OCI-LY7 (cell line): Measurements from ENCODE around the gene ELOVL6. TPM values are rescaled to one million over a fixed set of nuclear protein-coding genes. Genes with fewer than 3 reads are reported as not detected.

Experiments
- BruUV-seq: library from RNA; stranded (reverse); fragments of 400-500 nt; replicated peaks from 2 replicates; lab custom pipeline; 2021; lab: Mats Ljungman, UMichigan
- CTCF ChIA-PET: fragments of 300-600 bp; sonication (Branson Sonifier 250); formaldehyde crosslinking; loops from one replicate; lab custom pipeline; 2022; ENCODE audit warnings: antibody characterized with exemption; ENCODE audit not compliant: unreplicated experiment; lab: Charles Lee
- POLR2A ChIA-PET: fragments of 300-600 bp; sonication (Branson Sonifier 250); formaldehyde crosslinking; loops from one replicate; lab custom pipeline; 2022; ENCODE audit warnings: antibody characterized with exemption; lab: Charles Lee
- DNase-seq: peaks from one replicate; pipeline ENCODE4 v3.0.0-alpha.2; 2015; ENCODE audit warnings: low spot score
- H2AFZ ChIP-seq: fragments of 200-600 bp; sonication (generic), shearing (Covaris generic); 2 replicates; pipeline ENCODE4 v1.6.1; 2014; ENCODE audit warnings: mild to moderate bottlenecking, antibody characterized with exemption, low read length, moderate library complexity
- H3K27ac ChIP-seq: fragments of 200-600 bp; sonication (generic); 2 replicates; pipeline ENCODE4 v1.5.1; 2014; ENCODE audit warnings: mixed run types, low read depth, mild to moderate bottlenecking, moderate library complexity, low read length, inconsistent platforms; ENCODE audit not compliant: poor library complexity, severe bottlenecking
- H3K36me3 ChIP-seq: fragments of 200-600 bp; sonication (generic); 2 replicates; pipeline ENCODE4 v1.6.1; 2014; ENCODE audit warnings: mild to moderate bottlenecking, antibody characterized with exemption, low read length, moderate library complexity, mixed read lengths; ENCODE audit not compliant: insufficient read depth
- H3K4me1 ChIP-seq: fragments of 200-600 bp; sonication (generic); 2 replicates; pipeline ENCODE4 v1.5.1; 2014; ENCODE audit warnings: mild to moderate bottlenecking, low read length; ENCODE audit not compliant: insufficient read depth, poor library complexity, severe bottlenecking
- H3K4me2 ChIP-seq: fragments of 200-600 bp; sonication (generic); 2 replicates; pipeline ENCODE4 v1.6.1; 2014; ENCODE audit warnings: mild to moderate bottlenecking, low read length
- H3K4me3 ChIP-seq: fragments of 200-600 bp; sonication (generic); 2 replicates; pipeline ENCODE4 v1.5.1; 2014; ENCODE audit warnings: mild to moderate bottlenecking, low read depth, low read length; ENCODE audit not compliant: poor library complexity, severe bottlenecking
- H3K79me2 ChIP-seq: fragments of 200-600 bp; sonication (generic); 2 replicates; pipeline ENCODE4 v1.6.1; 2016; ENCODE audit warnings: low read depth, mild to moderate bottlenecking, low read length, moderate library complexity, mixed read lengths; ENCODE audit not compliant: insufficient read depth
- H3K9me2 ChIP-seq: fragments of 200-600 bp; sonication (generic); 2 replicates; pipeline ENCODE4 v1.6.1; 2016; ENCODE audit warnings: mild to moderate bottlenecking, low read length, mixed read lengths; ENCODE audit not compliant: insufficient read depth
- H3K9me3 ChIP-seq: fragments of 200-600 bp; sonication (generic); 2 replicates; pipeline ENCODE4 v1.6.1; 2014; ENCODE audit warnings: mild to moderate bottlenecking, mixed run types, low read length, mixed read lengths
- H4K20me1 ChIP-seq: fragments of 200-600 bp; sonication (generic); 2 replicates; pipeline ENCODE4 v1.6.1; 2014; ENCODE audit warnings: mild to moderate bottlenecking, antibody characterized with exemption, low read length, moderate library complexity, mixed read lengths; ENCODE audit not compliant: insufficient read depth
- EZH2phosphoT487 ChIP-seq: fragments of 200-600 bp; sonication (generic); IDR thresholded peaks from 2 replicates; pipeline ENCODE4 v1.6.1; 2018; ENCODE audit warnings: low read depth, borderline replicate concordance, mild to moderate bottlenecking, mixed run types, antibody characterized with exemption, low read length, moderate library complexity, mixed read lengths
- intact Hi-C: fragments of 100-400 bp; cut with micrococcal nuclease; formaldehyde crosslinking; loops from one replicate; pipeline ENCODE4 v1.10.0; 2022; ENCODE audit not compliant: unreplicated experiment
- total RNA-seq, 2 experiments: library from RNA; depleted of rRNA in 1 of 2; stranded (reverse); fragments of >200 nt in 1 of 2; shearing (Covaris generic) in 1 of 2; gene quantifications; 2 replicates each; pipeline ENCODE4 v1.2.3, GENCODE V29; 2014 to 2022
- TF ChIP-seq, protein P1 (sequence below): fragments of 200-600 bp; sonication (generic); conservative IDR thresholded peaks from 2 replicates; pipeline ENCODE4 v1.5.1; 2014; ENCODE audit warnings: mild to moderate bottlenecking, antibody characterized with exemption, low read length, moderate library complexity, mixed read lengths

Gene ELOVL6
- total RNA-seq, 2 experiments from 2014 or later: 14.5 to 45.5 TPM

DNA sequence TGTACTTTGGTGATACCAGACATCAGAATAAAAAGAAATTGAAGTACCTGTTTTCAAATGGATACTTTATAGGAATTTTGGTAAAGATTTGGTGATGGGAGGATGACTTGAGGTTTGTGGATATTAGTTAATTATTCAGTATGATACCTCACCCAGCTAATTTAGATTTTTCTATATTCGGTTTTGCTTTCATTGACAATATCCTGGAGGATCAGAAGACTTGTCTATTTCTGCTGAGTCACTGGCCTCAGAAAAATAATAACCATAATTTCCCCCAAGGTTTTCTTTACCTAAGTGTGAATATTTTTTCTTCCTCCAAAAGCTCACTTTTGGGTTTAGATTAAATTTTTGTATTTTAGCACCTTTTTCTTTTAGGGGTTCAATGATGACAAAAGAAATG, 185.5 kb downstream of the ELOVL6 start:
- H3K4me2 ChIP-seq: no peak overlapping the region
- BruUV-seq: no TSS peak
- H3K4me3 ChIP-seq: no peak overlapping the region
- no peaks in the 10 kb centered on the region for H4K20me1 ChIP-seq
- H3K4me1 ChIP-seq: no peaks in the 10 kb centered on the region
- no peak overlapping the region for H3K27ac ChIP-seq
- ChIA-PET CTCF (no interaction called here), POLR2A (interaction anchor here (0.6 to 1.0 kb wide), 4 partner anchors 14 to 569 kb away, joined by 3 to 4 read pairs (median 4); no protein-coding TSS in a partner anchor)
- H3K9me3 ChIP-seq: 0 out of 2 replicates have a peak, but pooled peaks cover 4% of the 10 kb centered on the region
- H3K9me2 ChIP-seq: 0 out of 2 replicates have a peak, but pooled peaks cover 3% of the 10 kb centered on the region
- no peaks in the 10 kb centered on the region for H3K79me2 ChIP-seq
- intact Hi-C loops: no loop called here
- TF ChIP-seq, protein P1, sequence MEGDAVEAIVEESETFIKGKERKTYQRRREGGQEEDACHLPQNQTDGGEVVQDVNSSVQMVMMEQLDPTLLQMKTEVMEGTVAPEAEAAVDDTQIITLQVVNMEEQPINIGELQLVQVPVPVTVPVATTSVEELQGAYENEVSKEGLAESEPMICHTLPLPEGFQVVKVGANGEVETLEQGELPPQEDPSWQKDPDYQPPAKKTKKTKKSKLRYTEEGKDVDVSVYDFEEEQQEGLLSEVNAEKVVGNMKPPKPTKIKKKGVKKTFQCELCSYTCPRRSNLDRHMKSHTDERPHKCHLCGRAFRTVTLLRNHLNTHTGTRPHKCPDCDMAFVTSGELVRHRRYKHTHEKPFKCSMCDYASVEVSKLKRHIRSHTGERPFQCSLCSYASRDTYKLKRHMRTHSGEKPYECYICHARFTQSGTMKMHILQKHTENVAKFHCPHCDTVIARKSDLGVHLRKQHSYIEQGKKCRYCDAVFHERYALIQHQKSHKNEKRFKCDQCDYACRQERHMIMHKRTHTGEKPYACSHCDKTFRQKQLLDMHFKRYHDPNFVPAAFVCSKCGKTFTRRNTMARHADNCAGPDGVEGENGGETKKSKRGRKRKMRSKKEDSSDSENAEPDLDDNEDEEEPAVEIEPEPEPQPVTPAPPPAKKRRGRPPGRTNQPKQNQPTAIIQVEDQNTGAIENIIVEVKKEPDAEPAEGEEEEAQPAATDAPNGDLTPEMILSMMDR: no peak
- TF ChIP-seq EZH2phosphoT487: no peak
- no peak overlapping the region for H2AFZ ChIP-seq
- no peaks in the 10 kb centered on the region for H3K36me3 ChIP-seq
- no peak for DNase-seq

DNA sequence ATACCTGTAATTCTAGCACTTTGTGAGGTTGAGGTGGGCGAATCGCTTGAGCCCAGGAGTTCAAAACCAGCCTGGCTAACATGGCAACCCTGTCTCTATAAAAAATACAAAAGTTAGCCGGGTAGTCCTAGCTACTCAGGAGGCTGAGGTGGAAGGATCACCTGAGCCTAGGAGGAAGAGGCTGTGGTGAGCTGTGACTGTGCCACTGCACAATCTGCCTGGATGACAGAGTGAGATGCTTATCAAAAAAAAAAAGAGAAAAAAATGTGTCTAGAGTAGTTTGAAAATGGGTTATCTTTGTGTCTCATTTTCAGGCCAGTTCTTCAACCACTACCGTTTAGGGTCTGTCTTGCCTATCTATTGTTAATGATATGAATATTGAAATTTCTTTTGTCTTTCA, 187.6 kb downstream of the ELOVL6 start:
- no peak overlapping the region for H3K27ac ChIP-seq
- H3K4me3 ChIP-seq: no peak overlapping the region
- POLR2A ChIA-PET: interaction anchor here (0.7 to 1.4 kb wide), 3 partner anchors 9 to 498 kb away, joined by 3 read pairs; no protein-coding TSS in a partner anchor
- H3K9me2 ChIP-seq: 0 out of 2 replicates have a peak, but pooled peaks cover 3% of the 10 kb centered on the region
- intact Hi-C loops: no loop called here
- no TSS peak for BruUV-seq
- H3K4me1 ChIP-seq: no peaks in the 10 kb centered on the region
- H4K20me1 ChIP-seq: no peaks in the 10 kb centered on the region
- no peaks in the 10 kb centered on the region for H3K79me2 ChIP-seq
- H3K4me2 ChIP-seq: no peak overlapping the region
- no peak for TF ChIP-seq EZH2phosphoT487
- TF ChIP-seq, protein P1: no peak
- H3K36me3 ChIP-seq: no peaks in the 10 kb centered on the region
- H3K9me3 ChIP-seq: no peaks in the 10 kb centered on the region
- no peak for DNase-seq
- CTCF ChIA-PET: no interaction called here
- H2AFZ ChIP-seq: no peak overlapping the region

- ChIA-PET POLR2A (interaction anchor here (0.9 to 1.2 kb wide), 4 partner anchors 9 to 301 kb away, joined by 3 to 4 read pairs (median 3); no protein-coding TSS in a partner anchor), CTCF (no interaction called here)
- Histone ChIP-seq H3K79me2 (no peaks in the 10 kb centered on the region), H3K4me3 (no peak overlapping the region), H3K4me2 (no peak overlapping the region), H4K20me1 (no peaks in the 10 kb centered on the region), H2AFZ (no peak overlapping the region), H3K9me3 (no peaks in the 10 kb centered on the region), H3K4me1 (no peaks in the 10 kb centered on the region), H3K27ac (no peak overlapping the region), H3K9me2 (0 out of 2 replicates have a peak, but pooled peaks cover 3% of the 10 kb centered on the region), H3K36me3 (no peaks in the 10 kb centered on the region)
- intact Hi-C loops: no loop called here
- TF ChIP-seq, protein P1: no peak
- TF ChIP-seq EZH2phosphoT487: no peak
- no TSS peak for BruUV-seq
- DNase-seq: no peak
Observed at GRCh38 chr4:110009550-110009949, 188.9 kb downstream of the ELOVL6 start.
